NCI-H446 (cell line): Measurements from ENCODE around the gene POFUT1.
"Not testable (repeated sequence)": the region's sequence is repeated elsewhere in the genome, so short reads cannot be mapped to it uniquely, and the experiment has no call there.

Experiments used
- DNase-seq, 2 experiments: peaks; one replicate each; lab custom pipeline; 2025; lab: John Stamatoyannopoulos, UW

POFUT1 gene

GRCh38 chr20:32207626-32208498 is at the start of gene POFUT1, which contains the start of gene PLAGL2:
POFUT1 (plus strand) TSS chr20:32207880; CDS start chr20:32207942, 62 bp downstream.
PLAGL2 (minus strand) TSS chr20:32207743; CDS start chr20:32202178, 5,565 bp downstream.
- DNase-seq: peak; percentile 43 to 94

- DNase-seq: no peak
Observed at GRCh38 chr20:32158351-32158750, 49.3 kb upstream of the POFUT1 start.

GRCh38 chr20:32158943-32159660 is 48.6 kb upstream of the POFUT1 start:
- DNase-seq: no peak

DNA sequence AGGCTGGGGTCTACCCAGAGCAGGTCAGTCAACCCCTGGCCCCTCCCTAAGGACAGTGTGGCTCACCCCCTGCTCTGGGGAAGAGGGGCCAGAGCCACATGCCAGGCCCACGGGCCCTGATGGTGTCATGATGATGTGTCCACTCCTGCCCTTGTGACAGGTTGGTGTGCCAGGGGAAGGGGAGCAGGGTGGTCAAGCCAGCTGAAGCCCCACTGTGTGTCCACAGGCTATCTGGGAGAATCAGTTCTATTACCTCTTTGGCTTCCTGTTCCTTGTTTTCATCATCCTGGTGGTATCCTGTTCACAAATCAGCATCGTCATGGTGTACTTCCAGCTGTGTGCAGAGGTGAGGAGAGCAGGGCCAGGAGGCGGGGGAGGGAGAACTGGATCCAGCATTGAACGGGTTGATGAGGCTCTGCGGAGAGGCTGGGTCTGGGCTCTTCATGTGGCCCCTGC is 47.9 kb upstream of the POFUT1 start:
- no peak for DNase-seq

- DNase-seq: no peak
Observed at GRCh38 chr20:32160341-32160740, 47.3 kb upstream of the POFUT1 start.

DNA sequence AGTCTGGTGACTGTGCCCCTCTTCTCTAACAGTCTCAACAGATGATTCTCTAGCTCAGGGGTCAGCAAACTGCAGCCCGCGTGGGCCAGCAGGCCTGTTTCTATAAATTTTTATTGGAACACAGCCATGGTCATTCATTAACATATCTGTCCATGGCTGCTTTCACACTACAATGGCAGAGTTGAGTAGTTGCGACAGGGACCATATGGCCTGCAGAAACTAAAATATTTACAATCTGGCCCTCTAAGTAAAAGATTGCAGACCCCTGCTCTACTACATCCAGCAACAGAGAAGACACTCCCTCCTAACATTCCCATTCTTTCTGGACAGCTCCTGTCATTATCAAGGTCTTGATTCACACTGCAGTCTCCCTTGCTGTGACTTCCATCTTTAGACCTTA is 45.3 kb upstream of the POFUT1 start:
- no peak for DNase-seq

- DNase-seq: no peak
Observed at GRCh38 chr20:32163951-32164350, 43.7 kb upstream of the POFUT1 start.

DNA sequence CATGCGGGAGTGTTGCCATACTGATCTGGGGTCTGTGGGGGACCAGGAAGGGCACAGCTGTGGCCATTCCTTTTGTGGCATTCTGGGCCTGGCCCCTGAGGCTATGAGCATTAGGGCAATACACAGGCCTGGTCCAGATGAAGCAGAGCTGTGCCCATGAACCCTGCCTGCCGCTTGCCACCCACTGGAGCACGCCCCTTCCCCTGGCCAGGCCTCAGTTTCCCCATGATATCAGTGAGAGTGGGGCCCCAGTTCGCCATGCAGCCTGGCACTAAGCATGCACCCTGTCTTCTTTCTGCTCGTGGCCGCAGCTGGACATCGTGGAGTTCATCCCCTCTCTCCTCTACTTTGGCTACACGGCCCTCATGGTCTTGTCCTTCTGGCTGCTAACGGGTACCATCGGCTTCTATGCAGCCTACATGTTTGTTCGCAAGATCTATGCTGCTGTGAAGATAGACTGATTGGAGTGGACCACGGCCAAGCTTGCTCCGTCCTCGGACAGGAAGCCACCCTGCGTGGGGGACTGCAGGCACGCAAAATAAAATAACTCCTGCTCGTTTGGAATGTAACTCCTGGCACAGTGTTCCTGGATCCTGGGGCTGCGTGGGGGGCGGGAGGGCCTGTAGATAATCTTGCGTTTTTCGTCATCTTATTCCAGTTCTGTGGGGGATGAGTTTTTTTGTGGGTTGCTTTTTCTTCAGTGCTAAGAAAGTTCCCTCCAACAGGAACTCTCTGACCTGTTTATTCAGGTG is 42.5 kb upstream of the POFUT1 start:
- no peak for DNase-seq

- DNase-seq: no peak
Observed at GRCh38 chr20:32165836-32166545, 41.7 kb upstream of the POFUT1 start.

GRCh38 chr20:32167552-32167951 is 40.1 kb upstream of the POFUT1 start:
- DNase-seq: no peak

DNA sequence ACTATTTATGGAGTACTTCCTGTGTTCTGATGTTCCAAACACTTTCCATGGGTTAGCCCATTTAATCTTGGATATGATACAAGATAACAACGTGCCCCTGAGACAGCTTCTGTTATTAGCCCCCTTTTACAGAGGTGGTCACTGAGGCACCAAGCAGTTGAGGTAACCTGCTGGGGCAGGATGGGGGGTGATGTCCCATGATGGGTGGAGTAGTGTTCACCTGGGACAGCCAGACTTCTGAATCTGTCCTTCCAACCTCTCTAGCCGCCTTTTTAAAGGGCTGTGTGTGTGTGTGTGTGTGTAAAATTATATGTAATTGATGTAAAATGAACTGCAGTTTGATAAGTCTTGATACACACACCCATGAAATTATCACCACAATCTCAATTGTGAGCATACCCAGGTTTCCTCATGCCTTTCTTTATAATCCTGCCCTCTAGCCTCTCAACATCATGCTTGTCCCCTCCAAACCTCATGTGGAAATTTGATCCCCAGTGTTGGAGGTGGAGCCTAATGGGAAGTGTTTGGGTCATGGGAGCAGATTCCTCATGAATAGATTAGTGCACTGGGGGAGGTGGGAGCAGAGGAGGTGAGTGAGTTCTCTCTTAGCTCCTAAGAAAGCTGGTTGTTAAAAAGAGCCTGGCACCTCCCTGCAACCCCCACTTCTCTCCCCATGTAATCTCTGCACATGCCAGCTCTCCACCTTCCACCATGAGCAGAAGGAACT is 39.3 kb upstream of the POFUT1 start:
- no peak for DNase-seq

DNA sequence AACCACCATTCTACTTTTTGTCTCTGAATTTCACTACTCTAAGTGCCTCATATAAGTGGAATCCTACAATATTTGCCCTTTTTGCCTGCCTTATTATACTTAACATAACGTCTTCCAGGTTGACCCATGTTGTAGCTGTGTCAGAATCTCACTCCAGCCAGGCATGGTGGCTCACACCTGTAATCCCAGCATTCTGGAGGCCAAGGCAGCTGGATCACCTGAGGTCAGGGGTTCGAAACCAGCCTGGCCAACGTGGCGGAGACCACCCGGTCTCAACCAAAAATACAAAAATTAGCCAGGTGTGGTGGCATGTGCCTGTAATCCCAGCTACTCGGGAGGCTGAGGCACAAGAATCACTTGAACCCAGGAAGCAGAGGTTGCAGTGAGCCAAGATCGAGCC is 30.0 kb upstream of the POFUT1 start:
- DNase-seq: not testable (repeated sequence)

DNA sequence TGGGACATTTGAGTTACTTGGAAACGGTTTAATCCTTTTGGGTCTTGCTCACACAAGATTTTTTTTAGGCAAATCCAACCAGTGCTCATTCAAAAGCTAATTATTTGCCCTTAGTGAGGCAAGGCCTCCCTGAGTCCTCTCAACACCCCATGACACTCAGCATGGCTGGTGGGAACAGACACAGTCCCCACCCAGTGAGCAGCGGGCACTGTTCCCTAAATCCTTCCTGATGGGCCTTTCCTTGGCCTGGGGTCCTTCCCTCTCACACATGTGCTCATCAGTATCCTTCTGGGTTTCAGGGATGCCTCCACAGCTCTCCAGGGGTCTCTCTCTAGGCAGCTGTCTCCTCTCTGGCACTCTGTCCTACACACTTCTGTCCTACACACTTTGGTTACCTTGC is 28.2 kb upstream of the POFUT1 start:
- DNase-seq: no peak

DNA sequence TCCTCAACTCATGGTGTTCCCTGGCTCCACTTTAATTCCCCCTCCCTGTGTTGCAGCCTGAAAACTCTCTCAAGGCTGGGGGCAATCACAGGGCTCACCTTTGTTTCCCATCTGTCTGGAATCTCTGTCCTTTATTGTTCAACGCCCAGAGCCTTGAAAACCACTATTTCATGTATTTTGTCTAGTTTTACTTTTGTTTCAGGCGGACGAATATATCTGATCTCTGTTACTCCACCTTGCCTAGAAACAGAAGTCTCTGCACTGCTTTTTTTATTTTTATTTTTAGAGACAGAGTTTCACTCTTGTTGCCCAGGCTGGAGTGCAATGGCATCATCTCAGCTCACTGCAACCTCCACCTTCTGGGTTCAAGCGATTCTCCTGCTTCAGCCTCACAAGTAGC is 27.7 kb upstream of the POFUT1 start:
- DNase-seq: no peak

- no peak for DNase-seq
Observed at GRCh38 chr20:32181606-32182005, 26.1 kb upstream of the POFUT1 start.

- no peak for DNase-seq
Observed at GRCh38 chr20:32183947-32184635, 23.6 kb upstream of the POFUT1 start.

- DNase-seq: no peak
Observed at GRCh38 chr20:32184961-32185603, 22.6 kb upstream of the POFUT1 start.

- DNase-seq: no peak
Observed at GRCh38 chr20:32186506-32186905, 21.2 kb upstream of the POFUT1 start.

DNA sequence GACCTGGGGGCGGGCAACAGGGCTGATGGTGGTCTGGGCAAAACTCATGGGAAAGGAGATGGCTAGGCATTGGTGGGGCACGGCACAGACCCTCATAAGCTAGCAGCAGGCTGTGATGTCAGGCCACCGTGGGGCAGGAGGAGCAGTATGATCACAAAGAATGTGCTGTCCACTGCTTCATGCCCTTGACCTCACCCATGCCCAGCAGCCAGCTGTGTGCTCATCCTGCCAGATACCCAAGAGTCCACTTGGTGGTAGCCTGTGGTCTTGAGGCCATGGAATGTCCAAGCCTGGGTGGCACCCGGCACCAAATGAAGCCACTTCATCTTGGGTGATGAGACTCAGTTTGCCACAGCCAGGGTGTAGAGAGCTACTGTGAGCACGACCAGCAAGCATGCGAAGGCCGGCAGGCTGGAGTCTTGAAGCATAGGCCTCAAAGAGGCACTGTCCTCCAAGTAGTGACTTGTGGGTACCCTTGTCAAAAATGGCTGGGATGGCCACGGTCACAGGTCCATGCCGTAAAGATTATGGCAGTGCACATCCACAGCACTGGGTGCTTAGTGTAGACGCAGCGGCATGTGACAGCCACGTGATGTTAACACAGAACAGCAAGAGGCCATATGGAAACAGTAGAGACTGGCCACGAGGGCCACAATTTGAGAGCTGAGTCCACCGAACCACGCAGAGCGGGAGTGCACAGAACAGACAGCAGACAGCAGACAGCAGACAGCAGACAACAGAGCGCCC is 19.1 kb upstream of the POFUT1 start:
- no peak for DNase-seq
